Measurements from ENCODE around the gene TMEM273.

TMEM273 gene

GRCh38 chr10:49113741-49114141, 74.5 kb downstream of the TMEM273 start:
- no peak overlapping the region for H3K27ac ChIP-seq (ENCODE audit: low read depth, low read length, poor library complexity, severe bottlenecking)
- H3K4me3 ChIP-seq (ENCODE audit: low read depth, low read length, poor library complexity, severe bottlenecking) = no peak overlapping the region
- H3K4me1 ChIP-seq (ENCODE audit: insufficient read depth, low read length, severe bottlenecking) = no peaks in the 10 kb centered on the region
- no peaks in the 10 kb centered on the region for H3K36me3 ChIP-seq (ENCODE audit: insufficient read depth, low read length)
- no peak overlapping the region for H3K4me2 ChIP-seq (ENCODE audit: low read length)
- no peaks in the 10 kb centered on the region for H3K9me3 ChIP-seq (ENCODE audit: low read length)
- no peak overlapping the region for H2AFZ ChIP-seq (ENCODE audit: low read length)
- H3K9me2 ChIP-seq (ENCODE audit: low read depth, low read length) = no peaks in the 10 kb centered on the region
- H3K9ac ChIP-seq (ENCODE audit: low read length) = no peak overlapping the region
- H3F3A ChIP-seq (ENCODE audit: insufficient read depth, low read length) = no peaks in the 10 kb centered on the region
- TF ChIP-seq EZH2 (IDR thresholded peaks at IDR 0.05; ENCODE audit: borderline replicate concordance, low read length) (no peak), CTCF (IDR thresholded peaks at IDR 0.05; ENCODE audit: low read length) (no peak)
- H4K20me1 ChIP-seq (ENCODE audit: insufficient read depth, low read length) = no peaks in the 10 kb centered on the region
- 0 out of 2 replicates have a peak, but pooled peaks cover 3% of the 10 kb centered on the region for H3K27me3 ChIP-seq (ENCODE audit: insufficient read depth, low read length)
- H3K79me2 ChIP-seq (ENCODE audit: insufficient read depth, low read length) = no peaks in the 10 kb centered on the region

DNA sequence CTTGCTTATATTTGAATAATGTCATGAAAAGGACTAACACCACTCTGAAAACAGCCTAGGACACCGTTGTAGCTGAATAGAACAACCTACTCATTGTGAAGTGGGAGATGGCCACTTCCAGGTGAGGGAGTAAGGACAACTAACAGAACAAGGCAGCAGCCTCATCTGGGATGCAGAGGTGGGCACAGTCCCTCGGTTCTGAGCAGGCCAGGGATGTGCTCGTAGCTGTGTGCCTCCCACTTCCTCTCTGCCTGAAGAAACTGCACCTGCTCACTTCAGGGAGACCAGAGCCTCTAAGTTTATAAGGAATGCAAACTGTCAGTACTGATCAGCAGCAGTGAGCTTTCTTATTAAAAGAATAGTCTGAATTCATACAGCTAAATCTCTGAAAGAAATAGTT, 75.3 kb downstream of the TMEM273 start:
- TF ChIP-seq CTCF (IDR thresholded peaks at IDR 0.05; ENCODE audit: low read length) (no peak), EZH2 (IDR thresholded peaks at IDR 0.05; ENCODE audit: borderline replicate concordance, low read length) (no peak)
- H3K4me3 ChIP-seq (ENCODE audit: low read depth, low read length, poor library complexity, severe bottlenecking) = no peak overlapping the region
- H3K36me3 ChIP-seq (ENCODE audit: insufficient read depth, low read length) = no peaks in the 10 kb centered on the region
- H3K9me2 ChIP-seq (ENCODE audit: low read depth, low read length) = no peaks in the 10 kb centered on the region
- H3K4me1 ChIP-seq (ENCODE audit: insufficient read depth, low read length, severe bottlenecking) = no peaks in the 10 kb centered on the region
- H3F3A ChIP-seq (ENCODE audit: insufficient read depth, low read length) = no peaks in the 10 kb centered on the region
- H3K27ac ChIP-seq (ENCODE audit: low read depth, low read length, poor library complexity, severe bottlenecking) = no peak overlapping the region
- no peak overlapping the region for H3K9ac ChIP-seq (ENCODE audit: low read length)
- no peak overlapping the region for H3K4me2 ChIP-seq (ENCODE audit: low read length)
- H4K20me1 ChIP-seq (ENCODE audit: insufficient read depth, low read length) = no peaks in the 10 kb centered on the region
- no peaks in the 10 kb centered on the region for H3K9me3 ChIP-seq (ENCODE audit: low read length)
- no peaks in the 10 kb centered on the region for H3K79me2 ChIP-seq (ENCODE audit: insufficient read depth, low read length)
- H2AFZ ChIP-seq (ENCODE audit: low read length) = no peak overlapping the region
- H3K27me3 ChIP-seq (ENCODE audit: insufficient read depth, low read length) = 0 out of 2 replicates have a peak, but pooled peaks cover 3% of the 10 kb centered on the region

- H3K4me2 ChIP-seq (ENCODE audit: low read length) = no peak overlapping the region
- no peaks in the 10 kb centered on the region for H3F3A ChIP-seq (ENCODE audit: insufficient read depth, low read length)
- no peak overlapping the region for H2AFZ ChIP-seq (ENCODE audit: low read length)
- no peaks in the 10 kb centered on the region for H3K79me2 ChIP-seq (ENCODE audit: insufficient read depth, low read length)
- H3K27ac ChIP-seq (ENCODE audit: low read depth, low read length, poor library complexity, severe bottlenecking) = no peak overlapping the region
- no peaks in the 10 kb centered on the region for H3K9me2 ChIP-seq (ENCODE audit: low read depth, low read length)
- TF ChIP-seq CTCF (IDR thresholded peaks at IDR 0.05; ENCODE audit: low read length) (no peak), EZH2 (IDR thresholded peaks at IDR 0.05; ENCODE audit: borderline replicate concordance, low read length) (no peak)
- H3K27me3 ChIP-seq (ENCODE audit: insufficient read depth, low read length) = 0 out of 2 replicates have a peak, but pooled peaks cover 3% of the 10 kb centered on the region
- no peaks in the 10 kb centered on the region for H3K9me3 ChIP-seq (ENCODE audit: low read length)
- H4K20me1 ChIP-seq (ENCODE audit: insufficient read depth, low read length) = no peaks in the 10 kb centered on the region
- H3K9ac ChIP-seq (ENCODE audit: low read length) = no peak overlapping the region
- H3K4me3 ChIP-seq (ENCODE audit: low read depth, low read length, poor library complexity, severe bottlenecking) = no peak overlapping the region
- no peaks in the 10 kb centered on the region for H3K36me3 ChIP-seq (ENCODE audit: insufficient read depth, low read length)
- no peaks in the 10 kb centered on the region for H3K4me1 ChIP-seq (ENCODE audit: insufficient read depth, low read length, severe bottlenecking)
Measured at GRCh38 chr10:49112098-49112497, 76.1 kb downstream of the TMEM273 start.

Data from OCI-LY1 (cell line).